MM.1S (cell line): Measurements from ENCODE around the gene RUSC1.

Experiments
- DNase-seq: peaks from one replicate; pipeline ENCODE4 v3.0.0-alpha.2; 2015
- H2AFZ ChIP-seq: fragments of 300-600 bp; sonication (generic); 2 replicates; pipeline ENCODE4 v1.6.0; 2016; ENCODE audit warnings: antibody characterized with exemption, low read length
- H3F3A ChIP-seq: fragments of 300-600 bp; sonication (generic); 2 replicates; pipeline ENCODE4 v1.6.1; 2016; ENCODE audit warnings: mild to moderate bottlenecking, antibody characterized with exemption, low read length, moderate library complexity, mixed read lengths; ENCODE audit not compliant: insufficient read depth
- H3K27ac ChIP-seq: fragments of 300-600 bp; sonication (generic); 2 replicates; pipeline ENCODE4 v1.5.1; 2016; ENCODE audit warnings: mild to moderate bottlenecking, low read length
- H3K27me3 ChIP-seq: fragments of 300-600 bp; sonication (generic); replicated peaks from 2 replicates; pipeline ENCODE4 v1.6.0; 2016; ENCODE audit warnings: low read length; ENCODE audit not compliant: insufficient read depth
- H3K36me3 ChIP-seq: fragments of 300-600 bp; sonication (generic); replicated peaks from 2 replicates; pipeline ENCODE4 v1.6.1; 2016; ENCODE audit warnings: mild to moderate bottlenecking, low read length, mixed read lengths; ENCODE audit not compliant: insufficient read depth
- H3K4me1 ChIP-seq: fragments of 300-600 bp; sonication (generic); 2 replicates; pipeline ENCODE4 v1.6.1; 2016; ENCODE audit warnings: low read length, mixed read lengths
- H3K4me2 ChIP-seq: fragments of 300-600 bp; sonication (generic); 2 replicates; pipeline ENCODE4 v1.6.0; 2016; ENCODE audit warnings: low read depth, low read length
- H3K4me3 ChIP-seq: fragments of 300-600 bp; sonication (generic); 2 replicates; pipeline ENCODE4 v1.5.1; 2016; ENCODE audit warnings: low read length, mixed read lengths
- H3K79me2 ChIP-seq: fragments of 300-600 bp; sonication (generic); 2 replicates; pipeline ENCODE4 v1.6.1; 2016; ENCODE audit warnings: mixed run types, low read length, mixed read lengths
- H3K9ac ChIP-seq: fragments of 300-600 bp; sonication (generic); 2 replicates; pipeline ENCODE4 v1.6.1; 2016; ENCODE audit warnings: low read length, mixed read lengths
- H3K9me2 ChIP-seq: fragments of 300-600 bp; sonication (generic); replicated peaks from 2 replicates; pipeline ENCODE4 v1.6.1; 2016; ENCODE audit warnings: mild to moderate bottlenecking, low read length, mixed read lengths; ENCODE audit not compliant: insufficient read depth
- H3K9me3 ChIP-seq: fragments of 300-600 bp; sonication (generic); replicated peaks from 2 replicates; pipeline ENCODE4 v1.6.1; 2016; ENCODE audit warnings: mild to moderate bottlenecking, low read length, mixed read lengths; ENCODE audit not compliant: insufficient read depth
- H4K20me1 ChIP-seq: fragments of 300-600 bp; sonication (generic); 2 replicates; pipeline ENCODE4 v1.6.1; 2016; ENCODE audit warnings: mild to moderate bottlenecking, low read length, moderate library complexity, mixed read lengths; ENCODE audit not compliant: insufficient read depth
- CTCF ChIP-seq: fragments of 300-600 bp; sonication (generic); IDR thresholded peaks from 2 replicates; pipeline ENCODE4 v1.5.1; 2016; ENCODE audit warnings: antibody characterized with exemption, low read length, mixed read lengths
- EZH2 ChIP-seq: fragments of 300-600 bp; sonication (generic); optimal IDR thresholded peaks from 2 replicates; pipeline ENCODE3; 2017; ENCODE audit warnings: low read depth, mild to moderate bottlenecking, antibody characterized with exemption, low read length, mixed read lengths
- EZH2phosphoT487 ChIP-seq: fragments of 300-600 bp; sonication (generic); IDR thresholded peaks from 2 replicates; pipeline ENCODE4 v1.6.1; 2018; ENCODE audit warnings: antibody characterized with exemption, low read length

Gene RUSC1

DNA sequence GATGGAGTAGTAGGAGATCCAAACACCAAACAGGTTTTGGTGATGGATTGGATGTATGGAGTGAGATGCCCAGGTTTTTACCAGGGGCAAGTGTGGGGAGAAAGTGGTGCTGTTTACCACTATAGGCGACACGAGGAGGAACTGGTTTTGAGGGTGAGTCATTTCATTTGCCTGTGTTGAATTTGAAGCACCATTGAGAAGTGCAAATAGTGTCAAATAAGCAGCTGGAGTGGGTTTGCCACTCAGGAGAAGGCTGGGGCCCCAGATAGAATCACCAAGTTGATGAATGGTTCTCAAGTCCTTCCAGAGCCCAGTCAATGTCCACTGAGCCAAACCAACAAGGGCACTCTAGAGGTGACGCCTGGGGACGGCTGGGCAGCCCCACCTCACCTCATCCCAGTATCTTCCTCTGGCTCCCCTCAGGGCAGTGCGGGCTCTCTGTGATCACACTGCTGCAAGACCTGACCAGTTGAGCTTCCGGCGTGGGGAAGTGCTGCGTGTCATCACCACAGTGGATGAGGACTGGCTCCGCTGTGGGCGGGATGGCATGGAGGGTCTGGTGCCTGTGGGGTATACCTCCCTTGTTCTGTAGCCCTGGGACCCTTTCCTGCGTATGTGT, 9.4 kb downstream of the RUSC1 start:
- no peak overlapping the region for H3K27ac ChIP-seq
- no peak overlapping the region for H3K9ac ChIP-seq
- 0 out of 2 replicates have a peak, but pooled peaks cover 3% of the 10 kb centered on the region for H3K4me1 ChIP-seq
- no peaks in the 10 kb centered on the region for H4K20me1 ChIP-seq
- no peak for TF ChIP-seq CTCF
- no peak for TF ChIP-seq EZH2phosphoT487
- no peak for TF ChIP-seq EZH2
- no peaks in the 10 kb centered on the region for H3K79me2 ChIP-seq
- H3K4me3 ChIP-seq: no peak overlapping the region
- H3K9me2 ChIP-seq: no peaks in the 10 kb centered on the region
- no peak overlapping the region for H3K4me2 ChIP-seq
- no peaks in the 10 kb centered on the region for H3K36me3 ChIP-seq
- no peaks in the 10 kb centered on the region for H3K27me3 ChIP-seq
- H3K9me3 ChIP-seq: no peaks in the 10 kb centered on the region
- no peak overlapping the region for H2AFZ ChIP-seq
- H3F3A ChIP-seq: 0 out of 2 replicates have a peak, but pooled peaks cover 4% of the 10 kb centered on the region
- no peak for DNase-seq

GRCh38 chr1:155334962-155335361, 14.3 kb downstream of the RUSC1 start:
- H3K36me3 ChIP-seq: 0 out of 2 replicates have a peak, but pooled peaks cover 14% of the 10 kb centered on the region
- no peak for TF ChIP-seq EZH2phosphoT487

DNA sequence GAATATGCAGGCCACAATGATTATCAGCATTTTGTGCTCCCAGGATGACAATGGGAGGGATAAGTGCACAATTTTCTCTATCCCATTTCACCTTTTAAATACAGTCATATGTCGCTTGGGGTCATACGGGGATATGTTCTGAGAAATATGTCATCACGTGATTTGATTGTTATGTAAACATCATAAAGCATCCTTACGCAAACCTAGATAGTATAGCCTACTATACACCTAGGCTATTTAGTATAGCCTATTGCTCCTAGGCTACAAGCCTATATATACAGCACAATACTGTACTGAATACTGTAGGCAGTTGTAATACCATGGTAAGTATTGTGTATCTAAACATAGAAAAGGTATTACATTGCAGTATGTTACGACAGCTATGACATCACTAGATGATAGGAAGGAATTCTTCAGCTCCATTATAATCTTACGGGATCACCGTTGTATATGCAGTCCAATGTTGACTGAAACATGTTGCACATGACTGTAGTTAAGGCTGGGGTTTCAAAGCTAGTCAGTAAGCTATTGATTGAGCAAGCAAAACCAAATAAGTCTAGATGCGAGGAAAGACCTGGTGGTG, 18.9 kb downstream of the RUSC1 start:
- Histone ChIP-seq H3K9me2 (no peaks in the 10 kb centered on the region), H3K4me1 (no peaks in the 10 kb centered on the region), H2AFZ (no peak overlapping the region), H4K20me1 (no peaks in the 10 kb centered on the region), H3F3A (no peaks in the 10 kb centered on the region), H3K79me2 (no peaks in the 10 kb centered on the region), H3K27ac (no peak overlapping the region), H3K4me3 (no peak overlapping the region), H3K9ac (no peak overlapping the region), H3K9me3 (no peaks in the 10 kb centered on the region), H3K4me2 (no peak overlapping the region), H3K27me3 (no peaks in the 10 kb centered on the region), H3K36me3 (0 out of 2 replicates have a peak, but pooled peaks cover 25% of the 10 kb centered on the region)
- TF ChIP-seq CTCF (no peak), EZH2 (no peak), EZH2phosphoT487 (no peak)
- no peak for DNase-seq

More at GRCh38 chr1:155334962-155335361, 14.3 kb downstream of the RUSC1 start:
- Histone ChIP-seq H3F3A (no peaks in the 10 kb centered on the region), H3K4me1 (no peaks in the 10 kb centered on the region), H3K27ac (no peak overlapping the region), H3K27me3 (no peaks in the 10 kb centered on the region), H3K4me2 (no peak overlapping the region), H3K79me2 (no peaks in the 10 kb centered on the region), H3K4me3 (no peak overlapping the region), H3K9ac (no peak overlapping the region), H3K9me3 (no peaks in the 10 kb centered on the region), H4K20me1 (no peaks in the 10 kb centered on the region), H2AFZ (no peak overlapping the region), H3K9me2 (no peaks in the 10 kb centered on the region)
- no peak for DNase-seq

DNA sequence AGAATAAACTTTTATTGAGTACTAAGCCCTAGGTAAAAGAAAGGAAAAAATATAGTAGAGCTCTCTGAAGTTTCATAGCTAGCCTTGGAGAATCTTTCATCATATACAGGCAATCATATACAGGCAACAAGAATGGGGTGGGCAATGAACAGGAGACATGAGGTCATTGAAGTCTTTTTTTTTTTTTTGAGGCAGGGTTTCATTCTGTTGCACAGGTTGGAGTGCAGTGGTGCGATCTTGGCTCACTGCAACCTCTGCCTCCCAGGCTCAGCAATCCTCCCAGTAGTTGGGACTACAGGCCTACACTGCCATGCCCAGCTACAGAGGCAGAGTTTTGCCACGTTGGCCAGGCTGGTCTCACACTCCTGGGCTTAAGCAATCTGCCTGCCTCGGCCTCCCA, 22.1 kb downstream of the RUSC1 start:
- Histone ChIP-seq H3K36me3 (0 out of 2 replicates have a peak, but pooled peaks cover 25% of the 10 kb centered on the region), H3K4me1 (no peaks in the 10 kb centered on the region), H3K27me3 (no peaks in the 10 kb centered on the region), H3K4me2 (no peak overlapping the region), H3K9me3 (no peaks in the 10 kb centered on the region), H3K9me2 (no peaks in the 10 kb centered on the region), H3K4me3 (no peak overlapping the region), H3K9ac (no peak overlapping the region), H3K79me2 (no peaks in the 10 kb centered on the region), H2AFZ (no peak overlapping the region), H4K20me1 (no peaks in the 10 kb centered on the region), H3K27ac (no peak overlapping the region), H3F3A (no peaks in the 10 kb centered on the region)
- no peak for TF ChIP-seq CTCF
- no peak for TF ChIP-seq EZH2phosphoT487
- no peak for TF ChIP-seq EZH2
- DNase-seq: no peak
